OCI-LY3 (cell line): ENCODE measurements around the gene PATJ.
"Not testable (repeated sequence)": the region's sequence is repeated elsewhere in the genome, so short reads cannot be mapped to it uniquely, and the experiment has no call there.

Experiments
- EZH2phosphoT487 ChIP-seq: fragments of 200-600 bp; shearing (Covaris generic); IDR thresholded peaks from 2 replicates; pipeline ENCODE4 v1.6.1; 2018; ENCODE audit warnings: antibody characterized with exemption, mixed run types, low read depth
- TF ChIP-seq, protein P1 (sequence below): fragments of 200-600, 300-600 bp; sonication (generic); IDR thresholded peaks from 2 replicates; pipeline ENCODE4 v1.5.1; 2014; ENCODE audit warnings: antibody characterized with exemption, low read length, low read depth

DNA sequence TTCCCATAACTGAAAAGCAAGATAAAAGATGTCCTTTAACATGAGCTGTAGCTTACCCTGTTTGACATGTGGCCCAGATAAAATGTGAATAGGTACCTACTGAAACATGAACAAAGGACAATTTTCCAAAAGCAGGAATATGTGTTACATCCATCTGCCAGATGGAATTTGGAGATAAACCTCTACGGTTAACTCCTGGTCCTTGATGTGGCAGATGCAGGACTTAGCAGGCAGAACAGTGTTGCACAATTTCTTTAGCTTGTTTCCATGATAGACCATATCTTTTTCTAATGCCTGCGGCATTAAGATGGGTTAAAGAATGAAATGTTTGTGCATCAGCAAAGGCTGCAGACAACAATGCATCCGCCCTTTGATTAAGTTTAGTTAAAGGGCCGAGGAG lies 437.8 kb downstream of the PATJ start:
- TF ChIP-seq, protein P1, sequence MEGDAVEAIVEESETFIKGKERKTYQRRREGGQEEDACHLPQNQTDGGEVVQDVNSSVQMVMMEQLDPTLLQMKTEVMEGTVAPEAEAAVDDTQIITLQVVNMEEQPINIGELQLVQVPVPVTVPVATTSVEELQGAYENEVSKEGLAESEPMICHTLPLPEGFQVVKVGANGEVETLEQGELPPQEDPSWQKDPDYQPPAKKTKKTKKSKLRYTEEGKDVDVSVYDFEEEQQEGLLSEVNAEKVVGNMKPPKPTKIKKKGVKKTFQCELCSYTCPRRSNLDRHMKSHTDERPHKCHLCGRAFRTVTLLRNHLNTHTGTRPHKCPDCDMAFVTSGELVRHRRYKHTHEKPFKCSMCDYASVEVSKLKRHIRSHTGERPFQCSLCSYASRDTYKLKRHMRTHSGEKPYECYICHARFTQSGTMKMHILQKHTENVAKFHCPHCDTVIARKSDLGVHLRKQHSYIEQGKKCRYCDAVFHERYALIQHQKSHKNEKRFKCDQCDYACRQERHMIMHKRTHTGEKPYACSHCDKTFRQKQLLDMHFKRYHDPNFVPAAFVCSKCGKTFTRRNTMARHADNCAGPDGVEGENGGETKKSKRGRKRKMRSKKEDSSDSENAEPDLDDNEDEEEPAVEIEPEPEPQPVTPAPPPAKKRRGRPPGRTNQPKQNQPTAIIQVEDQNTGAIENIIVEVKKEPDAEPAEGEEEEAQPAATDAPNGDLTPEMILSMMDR, result not testable (repeated sequence)
- TF ChIP-seq EZH2phosphoT487, result not testable (repeated sequence)
